H1 (cell line): ENCODE results near the gene UQCR10. TPM values are rescaled to one million over a fixed set of nuclear protein-coding genes. Genes with fewer than 3 reads are reported as not detected.

ENCODE experiments used
- BCL11A ChIP-seq, 2 experiments: IDR thresholded peaks; one replicate each; pipeline ENCODE4 v1.6.1; 2011; ENCODE audit warnings: low read depth in 2 of 2, low read length in 2 of 2, mild to moderate bottlenecking in 2 of 2
- GABPA ChIP-seq: IDR thresholded peaks from 2 replicates; pipeline ENCODE4 v1.6.1; 2011; ENCODE audit warnings: mild to moderate bottlenecking, low read length, moderate library complexity, borderline replicate concordance; ENCODE audit not compliant: insufficient read depth
- MAFK ChIP-seq: IDR thresholded peaks from 2 replicates; pipeline ENCODE4 v1.6.1; 2012; ENCODE audit warnings: low read depth, mild to moderate bottlenecking, improper control_type of control experiment, low read length
- POU5F1 ChIP-seq: IDR thresholded peaks from 2 replicates; pipeline ENCODE4 v1.6.1; 2011; ENCODE audit warnings: low read depth, mild to moderate bottlenecking, low read length, moderate library complexity
- RNF2 ChIP-seq: fragments of 200-900, 300-1000 bp; sonication (generic); IDR thresholded peaks from 2 replicates; pipeline ENCODE4 v1.7.1; 2016; ENCODE audit warnings: borderline replicate concordance, low read depth, mild to moderate bottlenecking, antibody characterized with exemption, low read length; ENCODE audit not compliant: poor library complexity, severe bottlenecking; ENCODE audit errors: missing control alignments
- SUZ12 ChIP-seq: fragments of 200-600 bp; sonication (generic); IDR thresholded peaks from 2 replicates; pipeline ENCODE4 v1.6.1; 2012; ENCODE audit warnings: mild to moderate bottlenecking, inconsistent platforms, low read length, moderate library complexity, mixed read lengths
- polyA plus RNA-seq, 7 experiments: library from polyadenylated mRNA; depleted of rRNA in 3 of 7; stranded (reverse) in 5 of 7; unstranded in 2 of 7; fragments of >200 nt in 5 of 7; fragments of 200-250 nt in 2 of 7; gene quantifications; 1 replicate in 5 of 7; 2 replicates in 1 of 7; 4 replicates in 1 of 7; pipeline versions ENCODE4 v1.2.1 to v1.2.3, GENCODE V29; 2011 to 2013; ENCODE audit warnings: missing spikeins in 2 of 7, mixed read lengths in 2 of 7
- total RNA-seq: library from RNA; stranded (reverse); fragmentation: NEBNext Ultra II Directional; extraction: Animal tissue kit (Norgen Biotek cat#: 25700); gene quantifications from 2 replicates; pipeline ENCODE4 v1.2.1, GENCODE V29; 2021

Gene UQCR10
- total and polyA plus RNA-seq, 2 of the 8 experiments (the other 6 are each of a cell fraction or from before 2014, with no cell fraction given): 102 to 260 TPM

- TF ChIP-seq POU5F1 (no peak), BCL11A (IDR thresholded peaks at IDR 0.05; ENCODE audit: low read depth in 2 of 2, low read length in 2 of 2) (no peak), MAFK (no peak), RNF2 (no peak), GABPA (no peak), SUZ12 (no peak)
These were observed 48.4 kb downstream of the UQCR10 start (continued) for GRCh38 chr22:29815580-29815979.
